ENCODE data around the gene RALGPS1. TPM values are rescaled to one million over a fixed set of nuclear protein-coding genes. Genes with fewer than 3 reads are reported as not detected.

Gene RALGPS1
- total and polyA plus RNA-seq, 2 of the 13 experiments (the other 11 are each of a cell fraction or from before 2014, with no cell fraction given), result 3.7 to 6.5 TPM

DNA sequence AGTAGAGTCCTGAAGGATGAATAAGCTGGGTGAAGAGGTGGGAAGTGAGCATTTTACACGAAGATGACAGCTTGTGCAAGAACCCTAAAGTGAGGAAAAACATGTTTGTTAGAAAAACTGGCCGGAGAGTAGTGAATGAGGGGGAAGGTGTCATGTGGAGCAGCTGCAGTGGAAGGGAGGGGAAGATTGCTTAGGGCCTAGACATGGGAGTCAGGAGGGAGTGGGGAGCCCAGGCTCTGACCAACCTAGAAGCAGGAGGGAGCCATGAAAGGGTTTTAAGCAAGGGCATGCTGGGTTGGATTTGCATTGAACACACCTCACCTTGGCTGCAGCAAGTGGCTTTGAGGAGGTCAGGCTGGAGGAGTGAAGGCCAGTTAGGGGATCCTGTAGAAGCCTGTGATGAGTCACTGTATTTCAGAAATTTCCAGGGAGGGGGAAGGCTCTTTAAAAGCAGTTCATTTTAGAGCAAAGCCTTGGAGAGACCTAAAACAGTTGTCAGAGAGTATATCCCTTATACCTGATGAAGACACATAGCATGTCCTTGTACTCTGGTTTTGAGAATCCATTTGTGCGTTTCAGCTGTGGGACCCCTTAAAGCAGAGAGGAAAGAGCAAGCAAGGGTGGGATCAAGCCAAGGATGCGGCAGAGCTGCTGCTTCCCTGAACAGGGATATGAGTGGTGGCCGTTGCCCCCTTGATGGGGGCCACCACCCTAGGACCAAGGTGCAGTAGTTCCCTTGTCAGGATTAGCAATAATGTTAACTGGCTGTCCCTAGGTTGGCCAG is 162.5 kb downstream of the RALGPS1 start (continued):
- TF ChIP-seq, protein P1, sequence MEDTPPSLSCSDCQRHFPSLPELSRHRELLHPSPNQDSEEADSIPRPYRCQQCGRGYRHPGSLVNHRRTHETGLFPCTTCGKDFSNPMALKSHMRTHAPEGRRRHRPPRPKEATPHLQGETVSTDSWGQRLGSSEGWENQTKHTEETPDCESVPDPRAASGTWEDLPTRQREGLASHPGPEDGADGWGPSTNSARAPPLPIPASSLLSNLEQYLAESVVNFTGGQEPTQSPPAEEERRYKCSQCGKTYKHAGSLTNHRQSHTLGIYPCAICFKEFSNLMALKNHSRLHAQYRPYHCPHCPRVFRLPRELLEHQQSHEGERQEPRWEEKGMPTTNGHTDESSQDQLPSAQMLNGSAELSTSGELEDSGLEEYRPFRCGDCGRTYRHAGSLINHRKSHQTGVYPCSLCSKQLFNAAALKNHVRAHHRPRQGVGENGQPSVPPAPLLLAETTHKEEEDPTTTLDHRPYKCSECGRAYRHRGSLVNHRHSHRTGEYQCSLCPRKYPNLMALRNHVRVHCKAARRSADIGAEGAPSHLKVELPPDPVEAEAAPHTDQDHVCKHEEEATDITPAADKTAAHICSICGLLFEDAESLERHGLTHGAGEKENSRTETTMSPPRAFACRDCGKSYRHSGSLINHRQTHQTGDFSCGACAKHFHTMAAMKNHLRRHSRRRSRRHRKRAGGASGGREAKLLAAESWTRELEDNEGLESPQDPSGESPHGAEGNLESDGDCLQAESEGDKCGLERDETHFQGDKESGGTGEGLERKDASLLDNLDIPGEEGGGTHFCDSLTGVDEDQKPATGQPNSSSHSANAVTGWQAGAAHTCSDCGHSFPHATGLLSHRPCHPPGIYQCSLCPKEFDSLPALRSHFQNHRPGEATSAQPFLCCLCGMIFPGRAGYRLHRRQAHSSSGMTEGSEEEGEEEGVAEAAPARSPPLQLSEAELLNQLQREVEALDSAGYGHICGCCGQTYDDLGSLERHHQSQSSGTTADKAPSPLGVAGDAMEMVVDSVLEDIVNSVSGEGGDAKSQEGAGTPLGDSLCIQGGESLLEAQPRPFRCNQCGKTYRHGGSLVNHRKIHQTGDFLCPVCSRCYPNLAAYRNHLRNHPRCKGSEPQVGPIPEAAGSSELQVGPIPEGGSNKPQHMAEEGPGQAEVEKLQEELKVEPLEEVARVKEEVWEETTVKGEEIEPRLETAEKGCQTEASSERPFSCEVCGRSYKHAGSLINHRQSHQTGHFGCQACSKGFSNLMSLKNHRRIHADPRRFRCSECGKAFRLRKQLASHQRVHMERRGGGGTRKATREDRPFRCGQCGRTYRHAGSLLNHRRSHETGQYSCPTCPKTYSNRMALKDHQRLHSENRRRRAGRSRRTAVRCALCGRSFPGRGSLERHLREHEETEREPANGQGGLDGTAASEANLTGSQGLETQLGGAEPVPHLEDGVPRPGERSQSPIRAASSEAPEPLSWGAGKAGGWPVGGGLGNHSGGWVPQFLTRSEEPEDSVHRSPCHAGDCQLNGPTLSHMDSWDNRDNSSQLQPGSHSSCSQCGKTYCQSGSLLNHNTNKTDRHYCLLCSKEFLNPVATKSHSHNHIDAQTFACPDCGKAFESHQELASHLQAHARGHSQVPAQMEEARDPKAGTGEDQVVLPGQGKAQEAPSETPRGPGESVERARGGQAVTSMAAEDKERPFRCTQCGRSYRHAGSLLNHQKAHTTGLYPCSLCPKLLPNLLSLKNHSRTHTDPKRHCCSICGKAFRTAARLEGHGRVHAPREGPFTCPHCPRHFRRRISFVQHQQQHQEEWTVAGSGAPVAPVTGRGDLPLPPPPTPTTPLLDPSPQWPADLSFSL (CRISPR knock-in tag; IDR thresholded peaks at IDR 0.05), result no peak
- TF ChIP-seq ZNF567 (CRISPR knock-in tag; IDR thresholded peaks at IDR 0.05; ENCODE audit: borderline replicate concordance) (no peak), HMGA1 (CRISPR knock-in tag; conservative IDR thresholded peaks at IDR 0.05) (no peak), AGO1 (IDR thresholded peaks at IDR 0.05; ENCODE audit: low read depth, low read length, poor library complexity, severe bottlenecking) (no peak)

DNA sequence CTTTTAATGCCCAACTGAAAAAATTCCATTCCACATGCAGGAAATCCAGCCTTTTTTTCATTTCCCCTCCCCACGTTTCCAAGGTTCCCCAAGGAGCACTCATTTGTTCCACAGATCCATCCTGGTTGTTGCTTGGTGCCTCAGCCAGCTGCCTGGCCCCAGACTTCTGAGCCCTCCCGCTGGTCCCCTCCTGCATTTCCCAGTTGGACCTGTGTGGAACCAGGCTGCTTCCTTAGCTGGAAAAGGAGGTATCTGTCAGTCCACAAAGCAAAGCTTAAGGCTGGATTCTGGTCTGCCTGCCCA is 163.0 kb downstream of the RALGPS1 start:
- intact Hi-C loops (cut with micrococcal nuclease; ENCODE audit: unreplicated experiment), result no loop called here
- ChIA-PET CTCF (ENCODE audit: low intra/inter-chr PET ratio, low total read pairs) (no interaction called here), POLR2A (no interaction called here)
- Histone ChIP-seq H3K9ac (ENCODE audit: insufficient read depth, low read depth, low read length) (no peak overlapping the region), H3K27ac (ENCODE audit: extremely low read length, insufficient read depth, low read length) (no peak overlapping the region), H3K36me3 (replicated peaks in 1 of 2; ENCODE audit: control insufficient read depth in 1 of 2, insufficient read depth in 2 of 2, low read length in 2 of 2) (no peaks in the 10 kb centered on the region), H2AFZ (ENCODE audit: low read length) (no peak overlapping the region), H3K27me3 (ENCODE audit: control insufficient read depth in 1 of 2, insufficient read depth in 2 of 2, low read length in 2 of 2) (no peaks in the 10 kb centered on the region), H4K20me1 (ENCODE audit: insufficient read depth, low read length) (no peaks in the 10 kb centered on the region), H3K9me3 (ENCODE audit: low read length) (no peaks in the 10 kb centered on the region), H3K79me2 (ENCODE audit: insufficient read depth, low read length) (no peaks in the 10 kb centered on the region), H3K4me1 (ENCODE audit: insufficient read depth, low read length) (peaks cover 25% of the 10 kb centered on the region), H3K4me3 (replicated peaks in 1 of 3; ENCODE audit: insufficient read depth in 1 of 3, low read depth in 2 of 3, low read length in 3 of 3) (no peak overlapping the region), H3K4me2 (ENCODE audit: low read depth, low read length) (no peak overlapping the region)
- WGBS (ENCODE audit: low lambda C conversion rate), result 92% methylated on average over 2 of the region's 2 CpGs
- ATAC-seq, result no peak
- DNase-seq (ENCODE audit: low spot score), result no peak
- in situ Hi-C loops (cut with HindIII; ENCODE audit: extremely low pct_ligation_motif_present, low pct_unique_long_range_greater_than_20kb), result no loop called here
- no peak for FAIRE-seq
- BruUV-seq (replicated peaks), result no TSS peak
- TF ChIP-seq, protein P2, sequence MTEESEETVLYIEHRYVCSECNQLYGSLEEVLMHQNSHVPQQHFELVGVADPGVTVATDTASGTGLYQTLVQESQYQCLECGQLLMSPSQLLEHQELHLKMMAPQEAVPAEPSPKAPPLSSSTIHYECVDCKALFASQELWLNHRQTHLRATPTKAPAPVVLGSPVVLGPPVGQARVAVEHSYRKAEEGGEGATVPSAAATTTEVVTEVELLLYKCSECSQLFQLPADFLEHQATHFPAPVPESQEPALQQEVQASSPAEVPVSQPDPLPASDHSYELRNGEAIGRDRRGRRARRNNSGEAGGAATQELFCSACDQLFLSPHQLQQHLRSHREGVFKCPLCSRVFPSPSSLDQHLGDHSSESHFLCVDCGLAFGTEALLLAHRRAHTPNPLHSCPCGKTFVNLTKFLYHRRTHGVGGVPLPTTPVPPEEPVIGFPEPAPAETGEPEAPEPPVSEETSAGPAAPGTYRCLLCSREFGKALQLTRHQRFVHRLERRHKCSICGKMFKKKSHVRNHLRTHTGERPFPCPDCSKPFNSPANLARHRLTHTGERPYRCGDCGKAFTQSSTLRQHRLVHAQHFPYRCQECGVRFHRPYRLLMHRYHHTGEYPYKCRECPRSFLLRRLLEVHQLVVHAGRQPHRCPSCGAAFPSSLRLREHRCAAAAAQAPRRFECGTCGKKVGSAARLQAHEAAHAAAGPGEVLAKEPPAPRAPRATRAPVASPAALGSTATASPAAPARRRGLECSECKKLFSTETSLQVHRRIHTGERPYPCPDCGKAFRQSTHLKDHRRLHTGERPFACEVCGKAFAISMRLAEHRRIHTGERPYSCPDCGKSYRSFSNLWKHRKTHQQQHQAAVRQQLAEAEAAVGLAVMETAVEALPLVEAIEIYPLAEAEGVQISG (CRISPR knock-in tag; IDR thresholded peaks at IDR 0.05), result no peak
- TF ChIP-seq ZNF850 (CRISPR knock-in tag; conservative IDR thresholded peaks at IDR 0.05) (no peak), RORA (CRISPR knock-in tag; IDR thresholded peaks at IDR 0.05) (no peak), GABPB1 (CRISPR knock-in tag; IDR thresholded peaks at IDR 0.05) (no peak), HNRNPH1 (optimal IDR thresholded peaks at IDR 0.05; ENCODE audit: low read depth, low read length) (no peak)
- TF ChIP-seq, protein P3, sequence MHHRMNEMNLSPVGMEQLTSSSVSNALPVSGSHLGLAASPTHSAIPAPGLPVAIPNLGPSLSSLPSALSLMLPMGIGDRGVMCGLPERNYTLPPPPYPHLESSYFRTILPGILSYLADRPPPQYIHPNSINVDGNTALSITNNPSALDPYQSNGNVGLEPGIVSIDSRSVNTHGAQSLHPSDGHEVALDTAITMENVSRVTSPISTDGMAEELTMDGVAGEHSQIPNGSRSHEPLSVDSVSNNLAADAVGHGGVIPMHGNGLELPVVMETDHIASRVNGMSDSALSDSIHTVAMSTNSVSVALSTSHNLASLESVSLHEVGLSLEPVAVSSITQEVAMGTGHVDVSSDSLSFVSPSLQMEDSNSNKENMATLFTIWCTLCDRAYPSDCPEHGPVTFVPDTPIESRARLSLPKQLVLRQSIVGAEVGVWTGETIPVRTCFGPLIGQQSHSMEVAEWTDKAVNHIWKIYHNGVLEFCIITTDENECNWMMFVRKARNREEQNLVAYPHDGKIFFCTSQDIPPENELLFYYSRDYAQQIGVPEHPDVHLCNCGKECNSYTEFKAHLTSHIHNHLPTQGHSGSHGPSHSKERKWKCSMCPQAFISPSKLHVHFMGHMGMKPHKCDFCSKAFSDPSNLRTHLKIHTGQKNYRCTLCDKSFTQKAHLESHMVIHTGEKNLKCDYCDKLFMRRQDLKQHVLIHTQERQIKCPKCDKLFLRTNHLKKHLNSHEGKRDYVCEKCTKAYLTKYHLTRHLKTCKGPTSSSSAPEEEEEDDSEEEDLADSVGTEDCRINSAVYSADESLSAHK (CRISPR knock-in tag; IDR thresholded peaks at IDR 0.05; ENCODE audit: borderline replicate concordance), result no peak

All from HepG2 (cell line).